Activated CD8-positive, alpha-beta memory T cell treated with anti-CD3 and anti-CD28 coated beads for 24 hours (primary cell): Measurements from ENCODE around the gene FOXP4.

Experiments used
- DNase-seq: peaks from one replicate; pipeline ENCODE4 v3.0.0-alpha.2; 2020

FOXP4 gene

GRCh38 chr6:41634657-41635056 lies 88.5 kb downstream of the FOXP4 start:
- DNase-seq, result no peak

GRCh38 chr6:41635365-41635764 lies 89.2 kb downstream of the FOXP4 start:
- no peak for DNase-seq

GRCh38 chr6:41636833-41637193 lies 90.6 kb downstream of the FOXP4 start:
- no peak for DNase-seq

- no peak for DNase-seq
Measured at GRCh38 chr6:41637194-41638001, 91.2 kb downstream of the FOXP4 start.

- DNase-seq, result no peak
Measured at GRCh38 chr6:41638002-41638934, 92.1 kb downstream of the FOXP4 start, which contains the start of gene MDFI. MDFI (plus strand) TSS chr6:41638468; CDS start chr6:41638750, 282 bp downstream.

- no peak for DNase-seq
Measured at GRCh38 chr6:41638935-41639808, 93.0 kb downstream of the FOXP4 start.

- no peak for DNase-seq
Measured at GRCh38 chr6:41639809-41640371, 93.7 kb downstream of the FOXP4 start.

GRCh38 chr6:41640426-41640825 lies 94.2 kb downstream of the FOXP4 start:
- no peak for DNase-seq

GRCh38 chr6:41641352-41641925 lies 95.3 kb downstream of the FOXP4 start:
- DNase-seq, result no peak

GRCh38 chr6:41642090-41642959 lies 96.1 kb downstream of the FOXP4 start:
- DNase-seq, result no peak

GRCh38 chr6:41642960-41643898 lies 97.0 kb downstream of the FOXP4 start:
- no peak for DNase-seq

- no peak for DNase-seq
Measured at GRCh38 chr6:41643899-41644269, 97.7 kb downstream of the FOXP4 start.

- no peak for DNase-seq
Measured at GRCh38 chr6:41644297-41644879, 98.2 kb downstream of the FOXP4 start.

- DNase-seq, result no peak
Measured at GRCh38 chr6:41645007-41645618, 98.9 kb downstream of the FOXP4 start.

GRCh38 chr6:41646026-41646795 lies 100.0 kb downstream of the FOXP4 start:
- DNase-seq, result no peak

GRCh38 chr6:41647061-41647511 lies 100.9 kb downstream of the FOXP4 start:
- no peak for DNase-seq

GRCh38 chr6:41648070-41648585 lies 101.9 kb downstream of the FOXP4 start:
- DNase-seq, result no peak

- no peak for DNase-seq
Measured at GRCh38 chr6:41648921-41649320, 102.7 kb downstream of the FOXP4 start.
